IPS-15b (cell line): ENCODE measurements around the gene MAML3.

ENCODE experiments used
- H3K27me3 ChIP-seq: one replicate; pipeline ENCODE4 v1.6.1; 2013; ENCODE audit warnings: low read length; ENCODE audit not compliant: control insufficient read depth, insufficient read depth
- H3K36me3 ChIP-seq: one replicate; pipeline ENCODE4 v1.6.1; 2013; ENCODE audit warnings: low read length; ENCODE audit not compliant: control insufficient read depth, insufficient read depth
- H3K4me1 ChIP-seq: one replicate; pipeline ENCODE4 v1.6.1; 2013; ENCODE audit warnings: mild to moderate bottlenecking, low read length; ENCODE audit not compliant: control insufficient read depth, insufficient read depth
- H3K4me3 ChIP-seq: one replicate; pipeline ENCODE4 v1.5.1; 2013; ENCODE audit warnings: low read depth, low read length
- H3K9ac ChIP-seq: one replicate; pipeline ENCODE4 v1.6.1; 2013; ENCODE audit warnings: low read depth, mild to moderate bottlenecking, low read length
- H3K9me3 ChIP-seq: one replicate; pipeline ENCODE4 v1.6.1; 2013; ENCODE audit warnings: mild to moderate bottlenecking, low read length; ENCODE audit not compliant: control insufficient read depth, insufficient read depth

MAML3 gene

DNA sequence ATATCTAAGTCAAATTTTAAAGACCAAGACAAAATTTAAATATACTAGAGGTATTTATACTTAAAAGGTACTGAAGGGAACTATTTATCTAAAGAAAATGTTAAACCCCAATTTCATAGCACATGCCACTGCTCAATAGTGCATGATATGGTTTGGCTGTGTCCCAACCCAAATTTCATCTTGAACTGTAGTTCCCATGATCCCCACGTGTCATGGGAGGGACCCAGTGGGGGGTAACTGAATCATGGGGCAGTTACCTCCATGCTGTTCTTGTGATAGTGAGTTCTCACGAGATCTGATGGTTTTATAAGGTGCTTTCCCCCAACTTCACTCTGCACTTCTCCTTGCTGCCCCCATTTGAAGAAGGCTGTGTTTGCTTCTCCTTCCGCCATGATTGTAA, 32.3 kb downstream of the MAML3 start:
- no peak overlapping the region for H3K9ac ChIP-seq
- H3K36me3 ChIP-seq, result no peaks in the 10 kb centered on the region
- no peak overlapping the region for H3K4me3 ChIP-seq
- no peaks in the 10 kb centered on the region for H3K27me3 ChIP-seq
- peaks cover 13% of the 10 kb centered on the region for H3K4me1 ChIP-seq
- H3K9me3 ChIP-seq, result no peaks in the 10 kb centered on the region

- peaks cover 11% of the 10 kb centered on the region for H3K4me1 ChIP-seq
- no peaks in the 10 kb centered on the region for H3K9me3 ChIP-seq
- H3K9ac ChIP-seq, result no peak overlapping the region
- no peaks in the 10 kb centered on the region for H3K27me3 ChIP-seq
- no peaks in the 10 kb centered on the region for H3K36me3 ChIP-seq
- H3K4me3 ChIP-seq, result no peak overlapping the region
These were observed 34.9 kb downstream of the MAML3 start for GRCh38 chr4:140118931-140119640.

DNA sequence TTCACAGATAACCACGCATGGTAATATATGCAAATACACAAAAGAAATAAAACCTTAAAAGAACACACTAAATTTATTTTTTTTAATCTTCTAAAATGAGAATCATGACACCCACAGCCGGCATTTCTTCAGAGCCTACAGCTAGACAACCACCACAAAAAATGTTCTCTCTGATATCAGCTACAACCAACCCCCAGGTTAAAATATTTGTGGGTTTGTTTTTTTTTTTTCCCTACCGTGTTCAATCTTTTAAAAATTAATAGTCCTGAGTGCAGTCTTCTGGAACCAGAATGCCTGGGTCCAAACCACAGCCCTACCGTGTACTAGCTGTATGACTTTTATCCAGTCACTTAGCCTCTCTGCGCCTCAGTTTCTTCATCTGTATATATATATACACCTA, 36.0 kb downstream of the MAML3 start:
- peaks cover 4% of the 10 kb centered on the region for H3K4me1 ChIP-seq
- no peaks in the 10 kb centered on the region for H3K36me3 ChIP-seq
- H3K9me3 ChIP-seq, result no peaks in the 10 kb centered on the region
- no peak overlapping the region for H3K9ac ChIP-seq
- no peak overlapping the region for H3K4me3 ChIP-seq
- no peaks in the 10 kb centered on the region for H3K27me3 ChIP-seq

DNA sequence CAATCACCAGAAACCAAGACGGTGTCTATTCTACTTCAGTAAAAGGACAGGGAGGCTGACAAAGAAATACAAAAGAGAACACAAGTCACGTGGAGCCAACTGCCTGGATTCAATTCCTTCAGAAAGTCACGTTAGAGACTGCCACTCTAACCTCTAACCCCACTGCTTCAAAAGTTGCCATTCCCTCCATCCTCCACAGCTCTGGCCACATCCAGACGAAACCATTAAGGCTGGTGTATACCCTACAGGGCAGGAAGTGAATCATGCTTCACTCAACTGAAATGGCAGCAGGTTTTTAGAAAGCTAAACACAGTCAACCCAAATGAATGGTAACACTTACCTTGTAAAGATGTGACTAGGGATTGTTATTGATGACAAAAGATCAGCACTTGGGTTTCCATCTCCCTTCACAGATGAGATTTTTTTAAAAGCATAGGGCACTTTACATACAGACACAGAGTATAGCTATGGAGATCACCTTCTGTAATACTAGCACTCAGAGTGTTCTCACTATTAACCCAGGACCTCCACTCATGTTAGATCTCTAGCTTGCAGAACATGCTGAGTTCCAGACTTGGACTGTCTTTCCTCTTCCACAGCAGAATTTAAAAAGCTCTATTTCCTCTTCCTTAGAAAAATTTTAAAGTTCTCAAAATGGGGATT, 37.4 kb downstream of the MAML3 start:
- H3K9ac ChIP-seq, result no peak overlapping the region
- no peak overlapping the region for H3K4me3 ChIP-seq
- no peaks in the 10 kb centered on the region for H3K27me3 ChIP-seq
- H3K36me3 ChIP-seq, result no peaks in the 10 kb centered on the region
- H3K9me3 ChIP-seq, result no peaks in the 10 kb centered on the region
- peaks cover 4% of the 10 kb centered on the region for H3K4me1 ChIP-seq

DNA sequence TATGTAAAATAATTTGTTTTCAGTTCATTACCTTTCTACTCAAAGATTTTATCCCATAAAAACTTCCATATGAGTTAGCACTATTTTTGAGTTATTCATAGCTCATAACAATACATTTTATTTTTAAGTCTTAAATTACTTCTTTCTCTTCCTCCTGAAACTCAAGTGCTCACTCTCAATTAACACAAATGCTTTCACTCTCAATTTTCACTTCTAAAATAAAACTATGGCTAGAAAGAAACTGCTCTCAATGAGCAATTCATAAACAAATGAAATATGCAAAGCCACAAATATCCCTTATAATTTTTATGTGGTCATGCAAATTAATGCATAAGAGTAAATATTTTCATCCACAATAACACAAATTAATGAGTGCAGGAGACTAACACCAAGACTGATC, 38.8 kb downstream of the MAML3 start:
- Histone ChIP-seq H3K4me1 (peaks cover 4% of the 10 kb centered on the region), H3K9me3 (no peaks in the 10 kb centered on the region)

GRCh38 chr4:140113653-140114052, 40.3 kb downstream of the MAML3 start:
- Histone ChIP-seq H3K9ac (no peak overlapping the region), H3K27me3 (no peaks in the 10 kb centered on the region), H3K36me3 (no peaks in the 10 kb centered on the region), H3K4me3 (no peak overlapping the region), H3K4me1 (peaks cover 4% of the 10 kb centered on the region), H3K9me3 (no peaks in the 10 kb centered on the region)

More for the DNA sequence above, 38.8 kb downstream of the MAML3 start:
- H3K36me3 ChIP-seq, result no peaks in the 10 kb centered on the region
- no peak overlapping the region for H3K9ac ChIP-seq
- no peaks in the 10 kb centered on the region for H3K27me3 ChIP-seq
- H3K4me3 ChIP-seq, result no peak overlapping the region

- Histone ChIP-seq H3K4me1 (peaks cover 4% of the 10 kb centered on the region), H3K4me3 (no peak overlapping the region), H3K9ac (no peak overlapping the region), H3K36me3 (no peaks in the 10 kb centered on the region), H3K27me3 (no peaks in the 10 kb centered on the region), H3K9me3 (no peaks in the 10 kb centered on the region)
These were observed 41.4 kb downstream of the MAML3 start for GRCh38 chr4:140112576-140112975.

DNA sequence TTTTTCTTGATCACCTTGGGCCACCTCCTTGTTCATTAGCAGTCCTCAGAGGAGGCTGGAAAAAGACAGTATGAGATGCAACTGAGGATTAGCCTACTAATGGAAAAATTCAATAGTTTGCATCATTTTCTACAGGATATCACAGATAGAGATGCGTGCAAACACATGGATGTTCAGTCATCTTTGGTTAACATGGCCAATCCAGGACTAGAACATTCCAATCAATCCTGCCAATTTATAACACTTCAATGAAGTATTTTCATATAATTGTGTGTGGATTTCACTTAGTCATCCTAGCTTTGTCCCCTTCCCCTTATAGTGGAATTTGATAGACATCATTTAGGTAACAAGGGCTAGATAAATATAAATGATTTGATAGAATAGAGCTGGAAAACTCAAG, 42.7 kb downstream of the MAML3 start:
- Histone ChIP-seq H3K36me3 (no peaks in the 10 kb centered on the region), H3K4me1 (no peaks in the 10 kb centered on the region), H3K27me3 (no peaks in the 10 kb centered on the region), H3K9me3 (no peaks in the 10 kb centered on the region), H3K9ac (no peak overlapping the region), H3K4me3 (no peak overlapping the region)

DNA sequence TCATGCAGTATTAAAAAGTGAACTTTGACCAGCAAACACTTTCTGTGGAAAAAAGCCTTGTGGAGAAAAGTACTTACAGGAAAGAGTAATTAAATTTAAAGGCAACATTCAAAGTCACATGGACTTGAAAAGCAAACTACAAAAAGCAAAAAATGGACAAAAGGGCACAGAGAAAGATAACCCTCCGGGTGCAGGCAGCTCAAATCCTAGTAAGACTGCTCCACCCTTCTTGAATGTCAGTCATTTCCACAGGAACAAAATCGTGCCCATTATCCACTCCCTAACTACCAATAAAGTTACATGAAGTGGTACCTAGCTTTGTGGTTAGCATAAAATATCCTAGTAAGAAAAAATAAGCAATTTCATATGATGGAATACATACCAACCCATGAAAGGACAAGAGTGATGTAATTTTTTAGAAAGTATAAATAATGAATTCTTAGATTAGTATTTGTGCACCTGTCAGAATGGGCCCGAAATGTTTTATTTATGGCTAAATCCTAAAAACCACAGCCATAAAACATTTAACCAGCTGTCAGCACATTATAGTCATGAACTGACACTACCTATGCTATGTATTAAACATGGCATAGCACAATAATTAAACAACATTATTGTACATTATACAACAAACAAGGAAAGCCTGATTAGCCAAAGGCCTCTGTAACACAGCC, 43.3 kb downstream of the MAML3 start:
- Histone ChIP-seq H3K27me3 (no peaks in the 10 kb centered on the region), H3K9ac (no peak overlapping the region), H3K4me1 (no peaks in the 10 kb centered on the region), H3K9me3 (no peaks in the 10 kb centered on the region), H3K4me3 (no peak overlapping the region), H3K36me3 (no peaks in the 10 kb centered on the region)

- no peaks in the 10 kb centered on the region for H3K9me3 ChIP-seq
- H3K36me3 ChIP-seq, result no peaks in the 10 kb centered on the region
- H3K9ac ChIP-seq, result no peak overlapping the region
- no peak overlapping the region for H3K4me3 ChIP-seq
- H3K27me3 ChIP-seq, result no peaks in the 10 kb centered on the region
- H3K4me1 ChIP-seq, result no peaks in the 10 kb centered on the region
These were observed 44.2 kb downstream of the MAML3 start for GRCh38 chr4:140109737-140110136.

DNA sequence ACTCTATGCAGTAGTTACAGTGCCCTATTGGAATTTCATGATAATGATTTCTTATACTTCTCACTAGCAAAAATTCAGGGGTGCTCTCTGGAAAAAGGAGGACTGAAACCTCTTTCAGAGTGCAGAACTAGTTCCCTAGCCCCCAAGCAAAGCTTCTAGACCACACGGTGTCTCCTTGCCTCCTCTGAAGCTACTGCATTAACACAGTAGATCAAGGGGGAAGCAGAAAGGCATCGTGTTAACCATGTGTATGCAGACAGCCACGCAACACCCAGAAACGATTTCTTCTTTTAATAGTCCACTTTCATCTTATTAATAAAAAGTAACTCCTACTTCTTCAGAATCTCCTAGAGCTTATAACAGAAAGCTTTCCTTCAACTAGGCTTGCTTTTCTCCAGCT, 44.7 kb downstream of the MAML3 start:
- H3K9ac ChIP-seq, result no peak overlapping the region
- H3K9me3 ChIP-seq, result no peaks in the 10 kb centered on the region
- H3K4me3 ChIP-seq, result no peak overlapping the region
- no peaks in the 10 kb centered on the region for H3K27me3 ChIP-seq
- H3K36me3 ChIP-seq, result no peaks in the 10 kb centered on the region
- H3K4me1 ChIP-seq, result no peaks in the 10 kb centered on the region

GRCh38 chr4:140108713-140109230, 45.2 kb downstream of the MAML3 start:
- no peaks in the 10 kb centered on the region for H3K27me3 ChIP-seq
- no peak overlapping the region for H3K4me3 ChIP-seq
- H3K4me1 ChIP-seq, result no peaks in the 10 kb centered on the region
- no peak overlapping the region for H3K9ac ChIP-seq
- H3K9me3 ChIP-seq, result no peaks in the 10 kb centered on the region
- no peaks in the 10 kb centered on the region for H3K36me3 ChIP-seq
